Spleen (tissue), 11 donors: ENCODE data around the gene MCTP1. TPM values are rescaled to one million over a fixed set of nuclear protein-coding genes. Genes with fewer than 3 reads are reported as not detected.

Experiments
- DNase-seq: peaks from one replicate; pipeline ENCODE4 v3.0.0-alpha.2; 2020
- H3K27ac ChIP-seq, 8 donors: fragments of 200-600 bp; sonication (generic) in 7 of 8; 1 replicate in 4 of 8; 2 replicates in 4 of 8; pipeline versions ENCODE4 v1.5.0 to v1.8.0; 2016 to 2021; ENCODE audit warnings: inconsistent platforms in 4 of 8, mild to moderate bottlenecking in 4 of 8, moderate library complexity in 1 of 8
- H3K27me3 ChIP-seq, 7 donors: fragments of 200-600 bp; sonication (generic) in 6 of 7; replicated peaks in 1 of 7; 1 replicate in 4 of 7; 2 replicates in 3 of 7; pipeline versions ENCODE4 v1.5.0 to v1.8.0; 2016 to 2021; ENCODE audit warnings: inconsistent platforms in 3 of 7, mild to moderate bottlenecking in 1 of 7
- H3K36me3 ChIP-seq, 6 donors: fragments of 200-600 bp; sonication (generic) in 5 of 6; 1 replicate in 4 of 6; 2 replicates in 2 of 6; pipeline versions ENCODE4 v1.5.0 to v1.8.0; 2016 to 2021; ENCODE audit warnings: inconsistent platforms in 2 of 6
- H3K4me1 ChIP-seq, 6 donors: fragments of 200-600 bp; sonication (generic) in 5 of 6; 1 replicate in 3 of 6; 2 replicates in 3 of 6; pipeline versions ENCODE4 v1.5.0 to v1.8.0; 2016 to 2021; ENCODE audit warnings: inconsistent platforms in 3 of 6
- H3K4me3 ChIP-seq, 8 donors: fragments of 200-600 bp; sonication (generic) in 7 of 8; 1 replicate in 4 of 8; 2 replicates in 4 of 8; pipeline versions ENCODE4 v1.5.0 to v1.8.0; 2016 to 2021; ENCODE audit warnings: inconsistent platforms in 4 of 8, mild to moderate bottlenecking in 4 of 8, moderate library complexity in 2 of 8
- H3K9me3 ChIP-seq, 8 donors: fragments of 200-600 bp; sonication (generic) in 7 of 8; 1 replicate in 4 of 8; 2 replicates in 4 of 8; pipeline versions ENCODE4 v1.5.0 to v1.8.0; 2016 to 2021; ENCODE audit warnings: inconsistent platforms in 4 of 8
- POLR2A ChIP-seq, 3 donors: fragments of 450-650 bp; IDR thresholded peaks; one replicate each; pipeline ENCODE4 v1.5.1; 2017; ENCODE audit warnings: antibody characterized with exemption in 3 of 3, mild to moderate bottlenecking in 1 of 3
- POLR2AphosphoS5 ChIP-seq, 3 donors: sonication (generic); formaldehyde crosslinking; IDR thresholded peaks; one replicate each; pipeline ENCODE4 v1.5.1; 2017; ENCODE audit warnings: antibody characterized with exemption in 3 of 3
- WGBS, 5 donors: extraction: QIAGEN DNeasy Blood & Tissue Kit in 3 of 5; methylation state at CpG; one replicate each; pipeline versions ENCODE4 v1.1.5 to v1.1.7; 2013 to 2018; 5-methylcytosine and 5-hydroxymethylcytosine counted together
- intact Hi-C: fragments of 100-400 bp; cut with DNase I; formaldehyde crosslinking; loops from one replicate; pipeline ENCODE4 v1.15.0; 2023; ENCODE audit warnings: low total_unique reads
- polyA plus RNA-seq, 3 donors: library from polyadenylated mRNA; stranded (reverse); fragments of 200-250 nt; gene quantifications; one replicate each; pipeline ENCODE4 v1.2.1, GENCODE V29; 2013
- small RNA-seq, 4 donors: library from RNA; depleted of rRNA; stranded (forward); fragments of <200 nt; gene quantifications; one replicate each; pipeline ENCODE3, GENCODE V24; 2016
- total RNA-seq, 7 donors: library from RNA; depleted of rRNA in 3 of 7; stranded (reverse); fragments of >200 nt in 3 of 7; fragmentation: NEBNext Ultra II Directional in 4 of 7; extraction: Animal tissue kit (Norgen Biotek cat#: 25700) in 4 of 7; gene quantifications; one replicate each; pipeline versions ENCODE4 v1.1.0 to v1.2.1, GENCODE V29; 2016 to 2021
- TF ChIP-seq, protein P1 (sequence below), 11 experiments: fragments of 200-600 bp in 7 of 11; fragments of 450-650 bp in 4 of 11; sonication (generic) in 4 of 11; IDR thresholded peaks in 8 of 11; conservative IDR thresholded peaks in 3 of 11; 1 replicate in 7 of 11; 2 replicates in 4 of 11; pipeline versions ENCODE4 v1.4.0 to v1.8.0; 2016 to 2021; ENCODE audit warnings: antibody characterized with exemption in 11 of 11, inconsistent platforms in 4 of 11, mild to moderate bottlenecking in 1 of 11
- donor health status: healthy with polysubstance abuse.
- donor health status: DM: no; HTN: no; CAD: no; lungs with moderate emphysema.
- donor health status: DM: no; HTN: no; CAD: no.
- donor health status: Bipolar disorder and iron deficiency.
- donor health status: healthy.
- donor health status: DM: no; HTN: no; CAD: no.
- donor health status: DM: yes; HTN: yes; CAD: no.

Gene MCTP1
- total and polyA plus RNA-seq, 10 donors, result 1.2 to 57.2 (median 29.4) TPM

DNA sequence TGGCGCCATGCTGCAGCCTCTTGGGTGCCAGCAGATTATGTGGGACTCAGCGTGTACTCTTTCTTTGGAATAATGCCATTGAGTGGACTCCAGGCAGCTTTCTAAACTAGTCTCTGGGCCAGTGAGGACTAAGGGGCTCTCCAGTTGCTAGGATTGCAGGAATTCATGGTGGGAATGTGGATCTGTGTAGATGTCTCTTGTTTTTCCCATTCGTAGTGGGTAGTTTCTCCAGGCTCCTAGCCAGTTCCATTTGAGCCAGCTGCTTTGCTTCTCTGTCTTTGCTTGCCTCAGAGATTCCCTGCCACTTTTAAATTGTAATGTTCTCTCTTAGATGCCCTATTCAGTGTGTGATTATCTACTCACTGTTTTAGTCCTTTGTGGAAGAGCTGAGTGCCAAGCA is 623.8 kb downstream of the MCTP1 start:
- H3K27ac ChIP-seq, result no peak overlapping the region
- intact Hi-C loops, result no loop called here
- TF ChIP-seq POLR2A (IDR thresholded peaks at IDR 0.05), result no peak
- TF ChIP-seq, protein P1, sequence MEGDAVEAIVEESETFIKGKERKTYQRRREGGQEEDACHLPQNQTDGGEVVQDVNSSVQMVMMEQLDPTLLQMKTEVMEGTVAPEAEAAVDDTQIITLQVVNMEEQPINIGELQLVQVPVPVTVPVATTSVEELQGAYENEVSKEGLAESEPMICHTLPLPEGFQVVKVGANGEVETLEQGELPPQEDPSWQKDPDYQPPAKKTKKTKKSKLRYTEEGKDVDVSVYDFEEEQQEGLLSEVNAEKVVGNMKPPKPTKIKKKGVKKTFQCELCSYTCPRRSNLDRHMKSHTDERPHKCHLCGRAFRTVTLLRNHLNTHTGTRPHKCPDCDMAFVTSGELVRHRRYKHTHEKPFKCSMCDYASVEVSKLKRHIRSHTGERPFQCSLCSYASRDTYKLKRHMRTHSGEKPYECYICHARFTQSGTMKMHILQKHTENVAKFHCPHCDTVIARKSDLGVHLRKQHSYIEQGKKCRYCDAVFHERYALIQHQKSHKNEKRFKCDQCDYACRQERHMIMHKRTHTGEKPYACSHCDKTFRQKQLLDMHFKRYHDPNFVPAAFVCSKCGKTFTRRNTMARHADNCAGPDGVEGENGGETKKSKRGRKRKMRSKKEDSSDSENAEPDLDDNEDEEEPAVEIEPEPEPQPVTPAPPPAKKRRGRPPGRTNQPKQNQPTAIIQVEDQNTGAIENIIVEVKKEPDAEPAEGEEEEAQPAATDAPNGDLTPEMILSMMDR (IDR thresholded peaks at IDR 0.05 in 8 of 11, conservative IDR thresholded peaks at IDR 0.05 in 3 of 11), result no peak
- no peak for TF ChIP-seq POLR2AphosphoS5 (IDR thresholded peaks at IDR 0.05)
- no peak for DNase-seq
- 94 to 100% (median 98%) methylated on average over 2 to 3 of the region's 3 CpGs for WGBS, 5 donors
- H3K4me3 ChIP-seq, result no peak overlapping the region
- H3K4me1 ChIP-seq, result no peaks in the 10 kb centered on the region
- peaks cover 3 to 35% (median 33%) of the 10 kb centered on the region in 8 donors for H3K9me3 ChIP-seq
- no peaks in the 10 kb centered on the region for H3K27me3 ChIP-seq
- peaks cover 0 to 95% (median 40%) of the 10 kb centered on the region in 6 donors for H3K36me3 ChIP-seq

DNA sequence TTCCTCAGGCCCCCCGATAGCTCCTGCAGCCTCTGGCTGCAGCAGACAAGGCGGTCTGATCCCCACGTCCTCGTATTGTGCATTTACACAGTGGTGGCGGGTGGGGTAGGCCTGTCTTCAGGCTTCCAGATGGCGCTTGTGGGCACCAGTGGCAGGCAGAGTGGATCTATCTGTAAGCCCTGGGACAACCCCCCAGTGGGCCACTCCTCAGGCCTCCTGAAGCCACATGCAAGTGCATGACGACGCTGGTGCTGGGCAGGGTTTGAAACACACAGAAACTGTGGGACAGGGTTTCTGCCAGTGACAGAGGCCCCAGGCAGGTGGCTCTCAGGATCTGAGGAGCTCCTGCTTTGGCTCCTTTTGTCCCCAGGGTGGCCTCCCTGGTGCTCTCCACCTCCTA is 624.4 kb downstream of the MCTP1 start:
- H3K9me3 ChIP-seq, result peaks cover 3 to 41% (median 39%) of the 10 kb centered on the region in 8 donors
- no peaks in the 10 kb centered on the region for H3K4me1 ChIP-seq
- H3K36me3 ChIP-seq, result peaks cover 0 to 95% (median 38%) of the 10 kb centered on the region in 6 donors
- TF ChIP-seq, protein P1 (IDR thresholded peaks at IDR 0.05 in 8 of 11, conservative IDR thresholded peaks at IDR 0.05 in 3 of 11), result no peak
- TF ChIP-seq POLR2A (IDR thresholded peaks at IDR 0.05) (no peak), POLR2AphosphoS5 (IDR thresholded peaks at IDR 0.05) (no peak)
- no peak for DNase-seq
- intact Hi-C loops, result no loop called here
- H3K27ac ChIP-seq, result no peak overlapping the region
- no peak overlapping the region for H3K4me3 ChIP-seq
- no peaks in the 10 kb centered on the region for H3K27me3 ChIP-seq
- WGBS, 5 donors, result 96 to 100% (median 98%) methylated on average over 2 to 8 of the region's 8 CpGs

DNA sequence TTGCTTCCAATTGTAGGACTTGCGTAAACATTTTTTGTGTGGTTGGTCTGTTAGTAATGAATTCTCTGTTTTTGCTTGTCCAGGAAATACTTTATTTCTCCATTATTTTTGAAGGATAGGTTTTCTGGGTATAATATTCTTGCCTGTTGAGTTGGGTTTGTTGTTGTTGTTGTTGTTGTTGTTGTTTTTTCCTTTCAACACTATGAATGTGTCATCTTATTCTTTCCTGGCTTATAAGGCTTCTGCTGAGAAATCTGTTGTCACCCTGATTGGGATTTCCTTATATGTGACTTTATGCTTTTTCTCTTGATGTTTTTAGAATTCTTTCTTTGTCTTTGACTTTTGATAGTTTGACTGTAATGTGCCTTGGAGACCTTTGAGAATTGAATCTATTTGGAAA is 626.6 kb downstream of the MCTP1 start:
- Histone ChIP-seq H3K4me1 (no peaks in the 10 kb centered on the region), H3K36me3 (peaks cover 0 to 95% (median 36%) of the 10 kb centered on the region in 6 donors), H3K27me3 (no peaks in the 10 kb centered on the region), H3K4me3 (no peak overlapping the region), H3K27ac (no peak overlapping the region), H3K9me3 (peaks cover 3 to 58% (median 48%) of the 10 kb centered on the region in 8 donors)
- no peak for TF ChIP-seq POLR2A (IDR thresholded peaks at IDR 0.05)
- no peak for TF ChIP-seq POLR2AphosphoS5 (IDR thresholded peaks at IDR 0.05)
- TF ChIP-seq, protein P1 (IDR thresholded peaks at IDR 0.05 in 8 of 11, conservative IDR thresholded peaks at IDR 0.05 in 3 of 11), result no peak
- no peak for DNase-seq
- intact Hi-C loops, result no loop called here
- WGBS, 5 donors, result 95 to 100% (median 100%) methylated on average over 1 of the region's 1 CpG

Small RNAs within 50 kb of the gene (small RNA-seq; reads per million reads assigned to genes)
- gene RF02271, result 0 reads per million in 4 donors

Other genes starting within 250 kb of the MCTP1 start
- gene FAM81B, start 106.3 kb upstream of the MCTP1 start, total RNA-seq, result not detected
- under 1 TPM in 2 of 3 donors, not detected in 1; 0.13 to 0.61 TPM for gene FAM81B, start 106.3 kb upstream of the MCTP1 start, polyA plus RNA-seq